Stimulated activated memory B cell treated with anti-CD40 and anti-IgM and Interleukin-4, amounts not matched to agents 10 μg/mL and 1 μg/mL and 100 μg/mL, for 72 hours (primary cell): ENCODE data around the gene NME3.

Experiments
- ATAC-seq: fragments of 150-1000 bp; cut with Tn5 transposase; 2 replicates; pipeline ENCODE4 v1.10.0; 2021
- H3K27ac Mint-ChIP-seq: one replicate; pipeline ENCODE4 v1.8.0; 2022; ENCODE audit warnings: mild to moderate bottlenecking, mixed read lengths
- H3K27me3 Mint-ChIP-seq: one replicate; pipeline ENCODE4 v1.8.0; 2022; ENCODE audit warnings: mixed read lengths
- H3K36me3 Mint-ChIP-seq: one replicate; pipeline ENCODE4 v1.8.0; 2022; ENCODE audit warnings: mixed read lengths
- H3K4me1 Mint-ChIP-seq: one replicate; pipeline ENCODE4 v1.8.0; 2022; ENCODE audit warnings: mixed read lengths
- H3K4me3 Mint-ChIP-seq: one replicate; pipeline ENCODE4 v1.8.0; 2022; ENCODE audit warnings: mild to moderate bottlenecking, moderate library complexity, mixed read lengths
- H3K9me3 Mint-ChIP-seq: one replicate; pipeline ENCODE4 v1.8.0; 2022; ENCODE audit warnings: mixed read lengths

NME3 gene

DNA sequence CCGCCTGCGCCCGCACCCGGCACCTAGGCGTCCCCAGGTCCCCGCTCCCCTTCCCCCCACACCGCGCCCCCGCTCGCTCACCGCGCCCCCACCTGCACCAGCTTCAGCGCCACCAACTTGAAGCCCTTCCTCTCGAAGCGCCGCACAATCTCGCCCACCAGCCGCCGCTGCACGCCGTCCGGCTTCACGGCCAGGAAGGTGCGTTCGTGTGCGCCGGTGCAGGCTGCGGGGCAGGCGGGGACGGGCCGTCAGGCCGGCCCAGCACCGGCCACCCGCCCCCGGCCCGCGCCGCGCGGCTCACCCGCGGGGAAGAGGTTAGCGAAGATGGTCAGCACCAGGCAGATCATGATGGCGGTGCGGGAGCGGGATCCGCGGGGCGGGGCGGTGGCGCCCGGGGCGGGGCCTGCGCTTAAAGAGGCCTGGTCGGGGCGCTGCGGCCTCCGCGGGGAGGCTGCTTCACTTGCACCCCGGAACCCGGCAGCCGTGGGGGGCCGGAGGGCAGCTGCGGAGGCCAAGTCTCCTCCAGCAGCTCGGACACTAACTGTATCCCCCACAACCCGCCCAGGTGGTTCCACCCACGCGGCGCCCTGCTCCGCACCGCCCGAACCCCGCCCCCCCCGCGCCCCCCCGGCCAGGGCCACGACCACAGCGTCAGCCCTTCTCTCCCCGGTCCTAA lies at the start of gene NME3:
TSS of gene NME3 (minus strand) at position 356 of the 676 bp plus-strand sequence. CDS start at position 347, 9 bp downstream.
- Mint-ChIP-seq H3K27ac (peak within 1 kb of the TSS; percentile 95), H3K27me3 (no peaks in the 10 kb centered on the region), H3K9me3 (no peaks in the 10 kb centered on the region), H3K4me3 (peak within 1 kb of the TSS; percentile 99), H3K4me1 (peaks cover 31% of the 10 kb centered on the region), H3K36me3 (peaks cover 32% of the 10 kb centered on the region)
- peak; percentile 69 for ATAC-seq

- no peak overlapping the region for H3K4me3 Mint-ChIP-seq
- no peak for ATAC-seq
- H3K27ac Mint-ChIP-seq: no peak overlapping the region
- no peaks in the 10 kb centered on the region for H3K27me3 Mint-ChIP-seq
- peaks cover 14% of the 10 kb centered on the region for H3K4me1 Mint-ChIP-seq
- peaks cover 9% of the 10 kb centered on the region for H3K36me3 Mint-ChIP-seq
- no peaks in the 10 kb centered on the region for H3K9me3 Mint-ChIP-seq
Measured at GRCh38 chr16:1820946-1821290, 49.6 kb upstream of the NME3 start.

GRCh38 chr16:1820096-1820945 lies 49.0 kb upstream of the NME3 start:
- no peak for ATAC-seq
- peaks cover 14% of the 10 kb centered on the region for H3K4me1 Mint-ChIP-seq
- H3K4me3 Mint-ChIP-seq: no peak overlapping the region
- H3K9me3 Mint-ChIP-seq: no peaks in the 10 kb centered on the region
- H3K27me3 Mint-ChIP-seq: no peaks in the 10 kb centered on the region
- H3K36me3 Mint-ChIP-seq: peaks cover 12% of the 10 kb centered on the region
- no peak overlapping the region for H3K27ac Mint-ChIP-seq

DNA sequence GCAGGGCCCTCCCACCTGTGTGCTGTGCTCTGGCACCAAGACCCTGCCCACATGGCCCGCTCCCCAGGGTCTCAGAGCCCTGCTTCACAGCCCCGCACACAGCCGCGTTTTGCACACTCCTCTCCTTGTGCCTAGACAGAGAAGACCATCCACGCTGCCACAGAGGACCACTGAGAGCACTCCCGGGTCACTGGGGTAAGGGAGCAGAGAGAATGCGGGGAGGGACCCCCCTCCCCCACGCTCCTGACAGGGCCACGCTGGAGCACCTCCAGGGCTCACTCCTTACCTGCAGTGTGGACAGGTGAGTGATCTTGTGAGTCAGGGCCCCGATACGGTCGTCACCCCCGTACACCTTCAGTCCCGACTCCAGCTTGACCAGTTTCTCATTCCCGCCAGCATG lies 48.3 kb upstream of the NME3 start:
- Mint-ChIP-seq H3K36me3 (peaks cover 17% of the 10 kb centered on the region), H3K4me1 (peaks cover 10% of the 10 kb centered on the region), H3K4me3 (no peak overlapping the region), H3K27me3 (no peaks in the 10 kb centered on the region), H3K9me3 (no peaks in the 10 kb centered on the region), H3K27ac (no peak overlapping the region)
- ATAC-seq: no peak

DNA sequence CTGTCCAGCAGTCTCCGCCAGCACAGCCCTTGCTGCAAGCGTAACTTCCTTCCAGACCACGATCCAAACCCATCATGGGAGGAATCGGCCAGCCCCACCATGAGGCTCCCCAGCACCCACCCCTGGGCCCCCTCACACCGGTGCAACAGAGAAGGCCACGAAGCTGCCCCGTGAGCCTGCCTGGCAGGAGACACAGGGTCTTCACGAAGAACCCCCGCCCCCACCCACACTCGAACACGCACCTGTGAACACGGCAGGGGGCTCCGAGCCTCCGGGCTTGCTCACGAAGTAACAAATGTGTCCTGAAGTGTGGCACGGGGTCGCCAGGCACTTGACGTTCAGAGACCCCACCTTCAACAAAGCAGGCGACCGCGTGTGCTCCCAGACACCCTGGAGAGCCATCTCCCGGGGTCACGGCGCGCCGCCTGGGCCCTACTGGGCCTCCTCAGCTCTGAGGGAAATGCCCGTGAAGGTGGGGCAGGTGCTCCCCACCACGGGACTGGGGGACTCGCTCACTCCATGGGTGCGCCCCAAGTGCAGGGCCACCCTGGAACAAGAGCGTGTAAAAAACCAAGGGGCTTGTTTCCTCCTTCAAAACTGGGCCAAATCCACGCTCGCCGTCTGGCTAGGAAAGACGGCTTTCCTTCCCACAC lies 47.7 kb upstream of the NME3 start:
- Mint-ChIP-seq H3K9me3 (no peaks in the 10 kb centered on the region), H3K36me3 (peaks cover 18% of the 10 kb centered on the region), H3K27ac (no peak overlapping the region), H3K4me1 (peaks cover 4% of the 10 kb centered on the region), H3K4me3 (no peak overlapping the region), H3K27me3 (no peaks in the 10 kb centered on the region)
- no peak for ATAC-seq

GRCh38 chr16:1818204-1818872 lies 47.0 kb upstream of the NME3 start:
- no peaks in the 10 kb centered on the region for H3K27me3 Mint-ChIP-seq
- H3K4me1 Mint-ChIP-seq: no peaks in the 10 kb centered on the region
- peak; percentile 11 for ATAC-seq
- no peaks in the 10 kb centered on the region for H3K9me3 Mint-ChIP-seq
- H3K4me3 Mint-ChIP-seq: no peak overlapping the region
- no peak overlapping the region for H3K27ac Mint-ChIP-seq
- peaks cover 24% of the 10 kb centered on the region for H3K36me3 Mint-ChIP-seq

- Mint-ChIP-seq H3K27ac (no peak overlapping the region), H3K36me3 (peaks cover 28% of the 10 kb centered on the region)
Measured at GRCh38 chr16:1817716-1818115, 46.4 kb upstream of the NME3 start.

DNA sequence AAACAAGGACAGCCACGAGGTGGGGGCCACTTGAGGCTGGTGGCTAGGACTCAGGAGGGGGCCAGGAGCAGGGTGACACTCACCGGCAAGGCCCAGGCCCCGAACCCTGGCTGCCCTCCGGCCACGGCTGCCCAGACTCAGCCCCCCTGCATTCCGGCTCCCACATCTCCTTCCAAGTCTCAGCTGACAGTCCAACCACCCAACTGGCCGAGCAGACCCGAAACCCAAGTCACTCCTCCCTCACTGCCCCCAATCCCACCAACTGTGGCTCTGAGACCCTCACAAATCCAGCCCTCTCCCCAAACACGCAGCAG lies 45.9 kb upstream of the NME3 start:
- no peak for ATAC-seq
- no peak overlapping the region for H3K4me3 Mint-ChIP-seq
- no peak overlapping the region for H3K27ac Mint-ChIP-seq

More at GRCh38 chr16:1817716-1818115, 46.4 kb upstream of the NME3 start:
- no peaks in the 10 kb centered on the region for H3K4me1 Mint-ChIP-seq
- no peaks in the 10 kb centered on the region for H3K27me3 Mint-ChIP-seq
- no peak overlapping the region for H3K4me3 Mint-ChIP-seq
- H3K9me3 Mint-ChIP-seq: no peaks in the 10 kb centered on the region
- no peak for ATAC-seq

DNA sequence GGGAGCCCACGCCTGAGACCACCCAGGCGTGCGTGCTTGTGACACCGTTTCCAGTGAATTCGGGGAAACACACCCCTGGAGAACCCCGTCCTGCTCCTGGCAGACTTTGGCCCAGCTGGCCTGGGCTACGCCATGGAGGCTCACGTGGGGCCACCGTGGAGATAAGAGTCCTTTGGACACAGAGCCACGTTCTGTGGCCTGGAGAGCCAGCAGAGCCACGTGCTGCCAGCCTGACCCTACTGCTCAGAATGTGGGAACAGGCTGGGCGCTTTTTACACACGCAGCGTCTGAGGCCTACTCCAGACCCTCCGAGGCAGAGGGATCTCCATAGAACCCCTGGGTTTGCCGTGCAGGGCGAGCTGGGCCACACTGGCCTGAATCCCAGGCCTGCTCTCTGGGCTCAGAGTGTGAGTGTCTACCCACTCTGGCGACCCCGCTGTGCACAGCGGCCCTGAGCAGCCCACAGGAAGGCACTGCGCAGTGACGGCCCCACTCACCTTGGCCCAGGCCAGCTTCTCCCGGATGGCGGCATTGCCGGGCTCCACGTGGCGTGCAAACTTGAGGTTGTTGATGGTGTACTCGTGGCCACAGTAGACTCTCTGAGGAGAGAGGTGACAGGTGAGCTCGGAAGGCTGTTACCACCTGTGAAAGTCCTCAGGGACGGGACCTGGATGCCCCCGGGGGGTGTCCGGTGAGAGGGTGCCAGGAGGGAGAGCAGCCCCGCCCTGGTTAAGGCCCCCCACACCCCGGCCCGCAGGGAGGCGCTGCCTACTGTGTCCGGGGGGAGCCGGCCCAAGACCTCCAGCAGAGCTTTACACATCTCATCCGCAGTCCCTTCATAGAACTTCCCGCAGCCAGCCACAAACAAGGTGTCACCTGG lies 45.3 kb upstream of the NME3 start:
- peak; percentile 35 for ATAC-seq
- Mint-ChIP-seq H3K9me3 (no peaks in the 10 kb centered on the region), H3K27ac (no peak overlapping the region), H3K27me3 (no peaks in the 10 kb centered on the region), H3K4me3 (no peak overlapping the region), H3K36me3 (peaks cover 28% of the 10 kb centered on the region), H3K4me1 (no peaks in the 10 kb centered on the region)

More for the DNA sequence above, 45.9 kb upstream of the NME3 start:
- H3K36me3 Mint-ChIP-seq: peaks cover 28% of the 10 kb centered on the region
- no peaks in the 10 kb centered on the region for H3K27me3 Mint-ChIP-seq
- H3K9me3 Mint-ChIP-seq: no peaks in the 10 kb centered on the region
- H3K4me1 Mint-ChIP-seq: no peaks in the 10 kb centered on the region

DNA sequence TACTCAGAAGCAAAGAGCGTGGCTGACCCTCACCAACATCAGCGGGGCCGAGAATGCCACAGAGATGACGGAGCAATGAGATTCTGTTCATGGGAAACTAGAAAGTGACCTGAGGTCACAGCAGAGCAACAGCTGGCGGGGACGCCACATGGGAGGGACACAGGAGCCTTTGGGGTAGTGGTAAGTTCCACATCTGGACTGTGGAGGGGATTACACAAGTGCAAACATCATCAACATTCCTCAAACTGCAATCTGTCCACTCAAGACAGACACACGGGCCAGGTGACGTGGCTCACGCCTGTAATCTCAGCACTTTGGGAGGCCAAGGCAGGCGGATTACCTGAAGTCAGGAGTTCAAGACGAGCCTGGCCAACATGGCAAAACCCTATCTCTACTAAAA lies 44.1 kb upstream of the NME3 start:
- H3K9me3 Mint-ChIP-seq: no peaks in the 10 kb centered on the region
- ATAC-seq: no peak
- no peak overlapping the region for H3K27ac Mint-ChIP-seq
- H3K36me3 Mint-ChIP-seq: peaks cover 28% of the 10 kb centered on the region
- no peaks in the 10 kb centered on the region for H3K27me3 Mint-ChIP-seq
- H3K4me1 Mint-ChIP-seq: no peaks in the 10 kb centered on the region
- no peak overlapping the region for H3K4me3 Mint-ChIP-seq

GRCh38 chr16:1812732-1813163 lies 41.4 kb upstream of the NME3 start:
- no peak for ATAC-seq
- H3K27ac Mint-ChIP-seq: no peak overlapping the region
- no peaks in the 10 kb centered on the region for H3K9me3 Mint-ChIP-seq
- no peaks in the 10 kb centered on the region for H3K27me3 Mint-ChIP-seq
- H3K4me3 Mint-ChIP-seq: no peak overlapping the region
- H3K4me1 Mint-ChIP-seq: no peaks in the 10 kb centered on the region
- peaks cover 48% of the 10 kb centered on the region for H3K36me3 Mint-ChIP-seq

- ATAC-seq: no peak
- Mint-ChIP-seq H3K4me3 (no peak overlapping the region), H3K36me3 (peaks cover 63% of the 10 kb centered on the region)
Measured at GRCh38 chr16:1810536-1810935, 39.2 kb upstream of the NME3 start.

GRCh38 chr16:1810106-1810505 lies 38.8 kb upstream of the NME3 start:
- peaks cover 63% of the 10 kb centered on the region for H3K36me3 Mint-ChIP-seq
- no peak for ATAC-seq
- H3K9me3 Mint-ChIP-seq: no peaks in the 10 kb centered on the region
- no peak overlapping the region for H3K27ac Mint-ChIP-seq
- no peaks in the 10 kb centered on the region for H3K27me3 Mint-ChIP-seq
- H3K4me3 Mint-ChIP-seq: no peak overlapping the region
- no peaks in the 10 kb centered on the region for H3K4me1 Mint-ChIP-seq

More at GRCh38 chr16:1810536-1810935, 39.2 kb upstream of the NME3 start:
- no peaks in the 10 kb centered on the region for H3K27me3 Mint-ChIP-seq
- no peaks in the 10 kb centered on the region for H3K4me1 Mint-ChIP-seq
- no peaks in the 10 kb centered on the region for H3K9me3 Mint-ChIP-seq
- no peak overlapping the region for H3K27ac Mint-ChIP-seq

DNA sequence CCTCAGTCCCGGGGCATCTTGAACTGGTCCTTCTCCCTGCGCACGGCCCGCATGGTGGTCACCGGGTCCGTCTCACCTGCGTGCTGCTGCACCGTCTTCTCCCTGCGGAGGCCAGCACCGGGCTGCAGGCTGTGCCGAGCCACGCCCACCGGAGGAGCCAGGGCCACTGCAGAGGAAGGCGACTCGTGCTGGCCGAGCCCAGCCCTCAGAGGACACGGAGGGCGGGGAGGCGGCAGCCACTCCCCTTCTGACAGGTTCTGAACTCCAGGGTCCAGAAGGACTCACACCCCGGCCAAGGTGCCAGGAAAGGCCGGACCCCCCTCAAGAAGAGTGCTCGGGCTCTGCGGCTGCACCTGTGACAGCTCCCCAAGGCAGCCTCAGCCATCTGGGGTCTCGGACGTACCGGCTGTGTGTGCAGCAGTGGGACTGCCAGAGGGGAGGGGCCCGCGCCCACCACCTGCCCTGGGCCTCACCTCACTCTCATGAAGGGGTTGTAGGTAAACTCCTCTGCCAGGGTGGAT lies 38.0 kb upstream of the NME3 start:
- peaks cover 64% of the 10 kb centered on the region for H3K36me3 Mint-ChIP-seq
- H3K9me3 Mint-ChIP-seq: no peaks in the 10 kb centered on the region
- no peak for ATAC-seq
- H3K27ac Mint-ChIP-seq: no peak overlapping the region
- peaks cover 5% of the 10 kb centered on the region for H3K4me1 Mint-ChIP-seq
- no peaks in the 10 kb centered on the region for H3K27me3 Mint-ChIP-seq
- H3K4me3 Mint-ChIP-seq: no peak overlapping the region
